H1 (cell line): Measurements from ENCODE around the gene ELL2. TPM values are rescaled to one million over a fixed set of nuclear protein-coding genes. Genes with fewer than 3 reads are reported as not detected.

Experiments used
- CTCF ChIA-PET: fragments of 300-600 bp; sonication (Branson Sonifier 250); formaldehyde crosslinking; loops from one replicate; lab custom pipeline; 2021; ENCODE audit not compliant: partially characterized antibody; lab: Charles Lee
- POLR2A ChIA-PET: fragments of 300-600 bp; sonication (Branson Sonifier 250); formaldehyde crosslinking; loops from one replicate; lab custom pipeline; 2021; ENCODE audit warnings: inconsistent platforms; ENCODE audit not compliant: partially characterized antibody; lab: Charles Lee
- DNase-seq, 2 experiments: peaks; one replicate each; pipeline versions ENCODE4 v3.0.0 to v3.0.0-alpha.2; 2010 to 2022; ENCODE audit warnings: low spot score in 2 of 2, low read depth in 1 of 2, mixed read lengths in 1 of 2
- FAIRE-seq: peaks from 2 replicates; lab custom pipeline; 2011; peaks lifted over from hg19 to GRCh38; lab: Jason Lieb, UNC
- H2AFZ ChIP-seq: 2 replicates; pipeline ENCODE4 v1.8.1; 2012; ENCODE audit warnings: low read length, inconsistent platforms
- H2AK5ac ChIP-seq: 2 replicates; pipeline ENCODE4 v1.6.1; 2013; ENCODE audit warnings: low read depth, low read length
- H2BK120ac ChIP-seq: replicated peaks from 2 replicates; pipeline ENCODE3; 2013; ENCODE audit warnings: low read depth, low read length, inconsistent platforms
- H2BK12ac ChIP-seq: 2 replicates; pipeline ENCODE4 v1.6.1; 2013; ENCODE audit warnings: low read depth, low read length
- H2BK15ac ChIP-seq: 2 replicates; pipeline ENCODE4 v1.6.1; 2013; ENCODE audit warnings: low read length
- H2BK20ac ChIP-seq: 2 replicates; pipeline ENCODE4 v1.6.1; 2013; ENCODE audit warnings: low read length
- H2BK5ac ChIP-seq: 2 replicates; pipeline ENCODE4 v1.6.1; 2013; ENCODE audit warnings: low read depth, low read length
- H3K14ac ChIP-seq: 2 replicates; pipeline ENCODE4 v1.6.1; 2013; ENCODE audit warnings: inconsistent platforms; ENCODE audit not compliant: insufficient read length
- H3K18ac ChIP-seq: 2 replicates; pipeline ENCODE4 v1.6.1; 2013; ENCODE audit warnings: low read length; ENCODE audit errors: extremely low read depth
- H3K23ac ChIP-seq: 2 replicates; pipeline ENCODE4 v1.6.1; 2013; ENCODE audit warnings: inconsistent platforms; ENCODE audit not compliant: insufficient read length
- H3K23me2 ChIP-seq: 2 replicates; pipeline ENCODE4 v1.6.1; 2013; ENCODE audit warnings: low read depth, low read length
- H3K27ac ChIP-seq: 2 replicates; pipeline ENCODE4 v1.6.1; 2011; ENCODE audit warnings: low read depth, low read length, inconsistent platforms
- H3K27me3 ChIP-seq, 4 experiments: replicated peaks in 1 of 4; 1 replicate in 1 of 4; 2 replicates in 3 of 4; pipeline versions ENCODE4 v1.6.1 to v1.8.1; 2011 to 2013; ENCODE audit warnings: low read length in 3 of 4, mild to moderate bottlenecking in 3 of 4, inconsistent platforms in 2 of 4, mixed read lengths in 2 of 4, moderate library complexity in 1 of 4; ENCODE audit not compliant: control insufficient read depth in 3 of 4, insufficient read depth in 3 of 4; ENCODE audit errors: extremely low read depth in 1 of 4
- H3K36me3 ChIP-seq, 4 experiments: 2 replicates each; pipeline versions ENCODE4 v1.6.1 to v1.8.1; 2011 to 2013; ENCODE audit warnings: mild to moderate bottlenecking in 4 of 4, low read length in 3 of 4, moderate library complexity in 2 of 4, control low read depth in 1 of 4, inconsistent platforms in 1 of 4; ENCODE audit not compliant: insufficient read depth in 4 of 4, control insufficient read depth in 2 of 4
- H3K4ac ChIP-seq: replicated peaks from 2 replicates; pipeline ENCODE3; 2013; ENCODE audit warnings: low read length, low read depth, mixed read lengths, inconsistent platforms; ENCODE audit not compliant: insufficient read length
- H3K4me1 ChIP-seq, 4 experiments: replicated peaks in 1 of 4; 1 replicate in 1 of 4; 2 replicates in 3 of 4; pipeline versions ENCODE4 v1.6.1 to v1.8.1; 2011 to 2013; ENCODE audit warnings: low read length in 3 of 4, inconsistent platforms in 2 of 4, mixed read lengths in 1 of 4; ENCODE audit not compliant: insufficient read depth in 4 of 4, control insufficient read depth in 3 of 4
- H3K4me2 ChIP-seq, 2 experiments: 2 replicates each; pipeline versions ENCODE4 v1.6.1 to v1.8.1; 2011 to 2013; ENCODE audit warnings: low read depth in 2 of 2, low read length in 2 of 2, control low read depth in 1 of 2, inconsistent platforms in 1 of 2, mild to moderate bottlenecking in 1 of 2; ENCODE audit not compliant: insufficient read depth in 1 of 2
- H3K4me3 ChIP-seq, 4 experiments: fragments of 200-600, 300-600 bp in 1 of 4; sonication (generic), shearing (Covaris generic), sonication (Bioruptor Twin) in 1 of 4; 2 replicates each; pipeline versions ENCODE4 v1.5.1 to v1.8.1; 2011 to 2016; ENCODE audit warnings: low read length in 4 of 4, low read depth in 3 of 4, control low read depth in 2 of 4, inconsistent platforms in 2 of 4, mild to moderate bottlenecking in 2 of 4, mixed read lengths in 1 of 4, moderate library complexity in 1 of 4; ENCODE audit not compliant: insufficient read depth in 2 of 4; ENCODE audit errors: extremely low read depth in 1 of 4
- H3K56ac ChIP-seq: replicated peaks from 2 replicates; pipeline ENCODE3; 2013; ENCODE audit warnings: low read depth, mild to moderate bottlenecking, mixed read lengths, low read length, inconsistent platforms; ENCODE audit not compliant: insufficient read length
- H3K79me1 ChIP-seq: 2 replicates; pipeline ENCODE4 v1.6.1; 2013; ENCODE audit warnings: low read depth, low read length, control low read depth
- H3K79me2 ChIP-seq, 2 experiments: 2 replicates each; pipeline versions ENCODE4 v1.6.1 to v1.8.1; 2012 to 2013; ENCODE audit warnings: low read length in 2 of 2, mild to moderate bottlenecking in 2 of 2, inconsistent platforms in 1 of 2; ENCODE audit not compliant: insufficient read depth in 2 of 2, control insufficient read depth in 1 of 2
- H3K9ac ChIP-seq, 4 experiments: replicated peaks in 1 of 4; 1 replicate in 1 of 4; 2 replicates in 3 of 4; pipeline versions ENCODE4 v1.6.1 to v1.8.1; 2011 to 2013; ENCODE audit warnings: low read depth in 3 of 4, low read length in 3 of 4, control low read depth in 2 of 4, mild to moderate bottlenecking in 2 of 4, moderate library complexity in 2 of 4, inconsistent platforms in 1 of 4; ENCODE audit errors: extremely low read depth in 1 of 4
- H3K9me3 ChIP-seq, 2 experiments: 2 replicates each; pipeline versions ENCODE4 v1.6.1 to v1.8.1; 2012 to 2013; ENCODE audit warnings: mild to moderate bottlenecking in 2 of 2, moderate library complexity in 2 of 2, control low read depth in 1 of 2, inconsistent platforms in 1 of 2, low read depth in 1 of 2, low read length in 1 of 2, mixed read lengths in 1 of 2; ENCODE audit not compliant: insufficient read depth in 2 of 2
- H4K20me1 ChIP-seq, 2 experiments: replicated peaks in 1 of 2; 2 replicates each; pipeline versions ENCODE3 to v1.8.1; 2011 to 2013; ENCODE audit warnings: inconsistent platforms in 2 of 2, low read length in 2 of 2, mild to moderate bottlenecking in 1 of 2; ENCODE audit not compliant: insufficient read depth in 2 of 2, control insufficient read depth in 1 of 2
- H4K5ac ChIP-seq: 2 replicates; pipeline ENCODE4 v1.6.1; 2013; ENCODE audit warnings: low read length, low read depth, mixed read lengths, inconsistent platforms; ENCODE audit not compliant: insufficient read length
- H4K8ac ChIP-seq: 2 replicates; pipeline ENCODE4 v1.8.0; 2013; ENCODE audit warnings: mild to moderate bottlenecking, moderate library complexity, low read length, inconsistent platforms; ENCODE audit not compliant: insufficient read depth; ENCODE audit errors: extremely low read depth
- H4K91ac ChIP-seq: replicated peaks from 2 replicates; pipeline ENCODE3; 2013; ENCODE audit warnings: low read length, mixed read lengths, inconsistent platforms; ENCODE audit not compliant: insufficient read length
- BACH1 ChIP-seq: IDR thresholded peaks from 2 replicates; pipeline ENCODE4 v1.6.1; 2012; ENCODE audit warnings: low read length, improper control_type of control experiment
- GTF2F1 ChIP-seq: IDR thresholded peaks from 2 replicates; pipeline ENCODE4 v1.6.1; 2012; ENCODE audit warnings: low read depth, low read length, improper control_type of control experiment, borderline replicate concordance
- HDAC2 ChIP-seq, 2 experiments: fragments of 300-600 bp in 1 of 2; sonication (generic) in 1 of 2; IDR thresholded peaks; 2 replicates each; pipeline ENCODE4 v1.6.1; 2011 to 2012; ENCODE audit warnings: low read depth in 2 of 2, low read length in 2 of 2, mild to moderate bottlenecking in 2 of 2, moderate library complexity in 2 of 2, borderline replicate concordance in 1 of 2, inconsistent platforms in 1 of 2
- POLR2AphosphoS5 ChIP-seq: IDR thresholded peaks from 2 replicates; pipeline ENCODE4 v1.6.1; 2011; ENCODE audit warnings: low read depth, low read length
- RXRA ChIP-seq: IDR thresholded peaks from 2 replicates; pipeline ENCODE4 v1.6.1; 2011; ENCODE audit warnings: low read depth, mild to moderate bottlenecking, low read length, moderate library complexity; ENCODE audit not compliant: insufficient read depth
- SIN3A ChIP-seq, 2 experiments: IDR thresholded peaks in 1 of 2; conservative IDR thresholded peaks in 1 of 2; 2 replicates each; pipeline ENCODE4 v1.6.1; 2011 to 2012; ENCODE audit warnings: low read length in 2 of 2, improper control_type of control experiment in 1 of 2, low read depth in 1 of 2, mild to moderate bottlenecking in 1 of 2
- WGBS, 2 experiments: shearing (Covaris generic) in 1 of 2; methylation state at CpG; one replicate each; pipeline versions ENCODE4 v1.1.6 to v1.1.7; 2013 to 2015; ENCODE audit warnings: low lambda C conversion rate in 2 of 2, mixed read lengths in 2 of 2, inconsistent platforms in 1 of 2, low coverage in 1 of 2, missing lambda C conversion rate in 1 of 2; ENCODE audit not compliant: insufficient replicate concordance in 2 of 2, insufficient coverage in 1 of 2, insufficient read length in 1 of 2; ENCODE audit errors: extremely low coverage in 1 of 2, missing lambda C conversion rate in 1 of 2; 5-methylcytosine and 5-hydroxymethylcytosine counted together
- polyA plus RNA-seq, 7 experiments: library from polyadenylated mRNA; depleted of rRNA in 3 of 7; stranded (reverse) in 5 of 7; unstranded in 2 of 7; fragments of >200 nt in 5 of 7; fragments of 200-250 nt in 2 of 7; gene quantifications; 1 replicate in 5 of 7; 2 replicates in 1 of 7; 4 replicates in 1 of 7; pipeline versions ENCODE4 v1.2.1 to v1.2.3, GENCODE V29; 2011 to 2013; ENCODE audit warnings: missing spikeins in 2 of 7, mixed read lengths in 2 of 7
- total RNA-seq: library from RNA; stranded (reverse); fragmentation: NEBNext Ultra II Directional; extraction: Animal tissue kit (Norgen Biotek cat#: 25700); gene quantifications from 2 replicates; pipeline ENCODE4 v1.2.1, GENCODE V29; 2021
- TF ChIP-seq, protein P1 (sequence below): IDR thresholded peaks from 2 replicates; pipeline ENCODE4 v1.6.1; 2012; ENCODE audit warnings: inconsistent platforms

The ELL2 gene
- total and polyA plus RNA-seq, 2 of the 8 experiments (the other 6 are each of a cell fraction or from before 2014, with no cell fraction given) = 6.3 to 29.4 TPM

DNA sequence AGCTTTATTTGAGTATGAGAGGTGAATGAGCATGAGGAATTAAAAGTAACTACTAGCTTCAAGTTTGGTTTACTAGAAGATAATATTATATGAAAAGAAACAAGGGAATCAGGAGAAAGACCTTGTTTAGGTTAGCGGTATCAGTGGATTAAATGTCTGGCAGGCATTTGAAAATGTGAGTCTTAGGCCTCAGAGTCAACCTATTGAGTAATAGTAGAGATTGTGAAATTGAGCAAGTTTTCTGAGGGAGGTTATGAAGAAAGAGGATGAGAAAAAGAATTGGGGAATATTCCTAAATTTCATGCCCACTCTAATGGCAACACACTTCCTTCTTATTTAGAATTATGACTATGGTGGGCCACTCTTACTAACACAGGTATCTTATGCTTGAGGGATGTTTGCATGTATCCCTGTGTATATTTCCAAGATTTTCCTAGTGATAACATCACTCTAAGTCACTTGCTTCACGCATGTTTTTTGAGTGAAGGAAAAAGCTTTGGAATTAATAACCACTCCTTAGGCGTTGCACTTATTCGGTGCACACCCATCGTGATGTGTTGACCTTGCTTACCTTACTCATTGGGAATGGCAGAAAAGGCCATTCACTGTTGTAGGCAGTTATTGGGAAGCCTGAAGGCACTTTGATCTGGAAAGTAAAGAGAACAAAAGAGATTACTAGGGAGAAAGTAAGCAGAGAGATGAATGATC lies 8.2 kb upstream of the ELL2 start:
- 96% methylated on average over 5 of the region's 5 CpGs; no CpG with 5 or more reads in 1 of the 2 experiments for WGBS, 2 experiments
- no peak overlapping the region for H2BK5ac ChIP-seq
- no peak for DNase-seq
- H3K56ac ChIP-seq = no peak overlapping the region
- no peak overlapping the region for H3K27ac ChIP-seq
- H4K91ac ChIP-seq = no peak overlapping the region
- no peak overlapping the region for H3K4ac ChIP-seq
- H3K18ac ChIP-seq = no peak overlapping the region
- H3K9ac ChIP-seq = no peak overlapping the region
- no peaks in the 10 kb centered on the region for H4K20me1 ChIP-seq
- no peak overlapping the region for H2AFZ ChIP-seq
- H3K14ac ChIP-seq = no peak overlapping the region
- H3K27me3 ChIP-seq = no peaks in the 10 kb centered on the region
- no peak for FAIRE-seq
- H2AK5ac ChIP-seq = no peak overlapping the region
- no peaks in the 10 kb centered on the region for H3K9me3 ChIP-seq
- H3K23ac ChIP-seq = no peak overlapping the region
- no peaks in the 10 kb centered on the region for H3K79me1 ChIP-seq
- TF ChIP-seq GTF2F1 (no peak), SIN3A (conservative IDR thresholded peaks at IDR 0.05 in 1 of 2, IDR thresholded peaks at IDR 0.05 in 1 of 2; ENCODE audit: low read depth in 1 of 2, low read length in 2 of 2) (no peak), RXRA (no peak), HDAC2 (IDR thresholded peaks at IDR 0.05; ENCODE audit: borderline replicate concordance in 1 of 2, low read depth in 2 of 2, low read length in 2 of 2) (no peak), POLR2AphosphoS5 (no peak), BACH1 (no peak)
- TF ChIP-seq, protein P1, sequence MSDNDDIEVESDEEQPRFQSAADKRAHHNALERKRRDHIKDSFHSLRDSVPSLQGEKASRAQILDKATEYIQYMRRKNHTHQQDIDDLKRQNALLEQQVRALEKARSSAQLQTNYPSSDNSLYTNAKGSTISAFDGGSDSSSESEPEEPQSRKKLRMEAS = no peak
- no peak overlapping the region for H2BK20ac ChIP-seq
- H2BK12ac ChIP-seq = no peak overlapping the region
- H3K79me2 ChIP-seq = no peaks in the 10 kb centered on the region
- H3K36me3 ChIP-seq = no peaks in the 10 kb centered on the region
- H3K4me1 ChIP-seq = no peaks in the 10 kb centered on the region
- CTCF ChIA-PET = interaction anchor here (1.0 to 1.1 kb wide), 2 partner anchors 84 to 366 kb away, joined by 3 read pairs; no protein-coding TSS in a partner anchor
- no peaks in the 10 kb centered on the region for H3K23me2 ChIP-seq
- H2BK120ac ChIP-seq = no peak overlapping the region
- no peak overlapping the region for H2BK15ac ChIP-seq
- H4K8ac ChIP-seq = no peak overlapping the region
- H3K4me2 ChIP-seq = no peak overlapping the region
- POLR2A ChIA-PET = no interaction called here
- no peak overlapping the region for H3K4me3 ChIP-seq
- H4K5ac ChIP-seq = no peak overlapping the region
